Measurements from ENCODE around the gene MAGI1. TPM values are rescaled to one million over a fixed set of nuclear protein-coding genes. Genes with fewer than 3 reads are reported as not detected.

The MAGI1 gene
- total and polyA plus RNA-seq, 5 donors, result 15.8 to 38.3 (median 32.8) TPM

GRCh38 chr3:66038384-66038725, 363 bp downstream of the MAGI1 start:
- H3K27me3 ChIP-seq (ENCODE audit: control insufficient read depth, insufficient read depth), result no peaks in the 10 kb centered on the region
- H3K4me1 ChIP-seq (ENCODE audit: control insufficient read depth, insufficient read depth, low read length), result peaks cover 4% of the 10 kb centered on the region
- WGBS, result under 1% methylated on average over 25 of the region's 25 CpGs
- ATAC-seq, result peak; percentile 39 to 44
- peak overlapping the region; percentile 79 for H3K4me3 ChIP-seq (ENCODE audit: low read length)
- H3K9me3 ChIP-seq (ENCODE audit: control insufficient read depth, low read length), result no peaks in the 10 kb centered on the region
- intact Hi-C loops (cut with DNase I), result loop anchor here in 3 of 4 donors (5.0 to 10.0 kb wide), 8 partner anchors 74 to 254 kb away; no protein-coding TSS in a partner anchor
- H3K27ac ChIP-seq (ENCODE audit: low read length), result peak overlapping the region; percentile 92
- DNase-seq, result no peak

DNA sequence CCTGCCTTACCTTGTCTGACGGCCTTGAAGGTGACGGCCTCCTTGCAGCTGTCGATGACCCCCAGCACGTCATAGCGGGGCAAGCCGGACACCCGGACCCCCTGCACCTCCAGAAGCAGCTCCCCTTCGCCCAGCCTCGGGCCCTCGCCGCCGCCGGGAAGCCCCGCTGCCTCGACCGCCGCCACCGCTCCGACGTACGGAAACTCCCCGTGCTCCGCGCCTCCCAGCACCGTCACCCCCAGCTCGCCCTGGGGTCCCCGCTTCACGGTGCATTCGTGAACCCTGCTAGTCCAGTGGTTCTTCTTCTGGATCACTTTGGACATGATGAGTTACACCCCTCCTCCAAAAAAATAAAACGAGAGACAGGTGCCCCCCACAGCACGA, 740 bp downstream of the MAGI1 start:
- DNase-seq, result peak; percentile 30 to 72 (median 61)
- no peaks in the 10 kb centered on the region for H3K9me3 ChIP-seq (ENCODE audit: control insufficient read depth, low read length)
- under 1% methylated on average over 31 of the region's 31 CpGs for WGBS
- peak overlapping the region; percentile 92 for H3K27ac ChIP-seq (ENCODE audit: low read length)
- H3K4me3 ChIP-seq (ENCODE audit: low read length), result peak overlapping the region; percentile 79
- no peaks in the 10 kb centered on the region for H3K27me3 ChIP-seq (ENCODE audit: control insufficient read depth, insufficient read depth)
- peak; percentile 2 to 7 for ATAC-seq
- intact Hi-C loops (cut with DNase I), result loop anchor here in 3 of 4 donors (5.0 to 10.0 kb wide), 8 partner anchors 73 to 253 kb away; no protein-coding TSS in a partner anchor
- H3K4me1 ChIP-seq (ENCODE audit: control insufficient read depth, insufficient read depth, low read length), result peaks cover 8% of the 10 kb centered on the region

GRCh38 chr3:66037330-66037985, 1.3 kb downstream of the MAGI1 start:
- peak overlapping the region; percentile 79 for H3K4me3 ChIP-seq (ENCODE audit: low read length)
- H3K9me3 ChIP-seq (ENCODE audit: control insufficient read depth, low read length), result no peaks in the 10 kb centered on the region
- H3K4me1 ChIP-seq (ENCODE audit: control insufficient read depth, insufficient read depth, low read length), result peaks cover 10% of the 10 kb centered on the region
- peak; percentile 37 to 43 for ATAC-seq
- peak overlapping the region; percentile 92 for H3K27ac ChIP-seq (ENCODE audit: low read length)
- intact Hi-C loops (cut with DNase I), result loop anchor here in 3 of 4 donors (5.0 to 10.0 kb wide), 8 partner anchors 73 to 253 kb away; no protein-coding TSS in a partner anchor
- DNase-seq, result peak; percentile 58 to 74 (median 68)
- H3K27me3 ChIP-seq (ENCODE audit: control insufficient read depth, insufficient read depth), result no peaks in the 10 kb centered on the region
- 2% methylated on average over 33 of the region's 33 CpGs for WGBS

DNA sequence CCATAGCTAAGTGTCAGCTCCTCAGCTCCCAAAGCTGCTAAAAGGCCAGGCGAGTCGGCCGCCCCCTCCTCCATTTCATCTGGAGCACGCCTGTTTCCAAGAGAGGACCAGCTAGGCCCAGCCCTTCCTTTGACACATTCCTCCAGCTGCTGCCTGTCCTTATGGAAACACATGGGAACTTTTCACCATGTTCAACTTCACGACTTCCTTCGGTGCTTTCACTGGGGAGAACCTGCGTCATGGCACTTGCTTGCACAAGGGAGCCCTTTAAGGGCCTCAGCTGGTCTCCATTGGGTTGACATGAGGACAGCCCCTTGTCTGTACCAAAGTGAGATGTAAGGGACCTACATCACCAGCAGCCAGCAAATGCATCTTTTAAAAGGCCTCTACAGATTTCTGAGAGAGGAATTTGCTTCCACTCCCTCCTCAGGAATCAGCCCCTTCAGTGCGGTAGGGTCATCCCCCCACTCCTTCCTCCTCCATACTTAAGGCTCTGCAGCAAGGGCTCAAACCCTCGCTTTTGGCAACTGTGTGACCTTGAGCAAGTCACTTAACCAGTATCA, 2.1 kb downstream of the MAGI1 start:
- DNase-seq (peak in 1 of 3 donors; percentile 21), ATAC-seq (no peak)
- H3K4me1 ChIP-seq (ENCODE audit: control insufficient read depth, insufficient read depth, low read length), result peaks cover 10% of the 10 kb centered on the region
- H3K9me3 ChIP-seq (ENCODE audit: control insufficient read depth, low read length), result no peaks in the 10 kb centered on the region
- 41% methylated on average over 9 of the region's 9 CpGs for WGBS
- H3K27me3 ChIP-seq (ENCODE audit: control insufficient read depth, insufficient read depth), result no peaks in the 10 kb centered on the region
- peak overlapping the region; percentile 79 for H3K4me3 ChIP-seq (ENCODE audit: low read length)
- H3K27ac ChIP-seq (ENCODE audit: low read length), result peak overlapping the region; percentile 92
- intact Hi-C loops (cut with DNase I), result loop anchor here in 3 of 4 donors (5.0 to 10.0 kb wide), 8 partner anchors 72 to 252 kb away; no protein-coding TSS in a partner anchor

DNA sequence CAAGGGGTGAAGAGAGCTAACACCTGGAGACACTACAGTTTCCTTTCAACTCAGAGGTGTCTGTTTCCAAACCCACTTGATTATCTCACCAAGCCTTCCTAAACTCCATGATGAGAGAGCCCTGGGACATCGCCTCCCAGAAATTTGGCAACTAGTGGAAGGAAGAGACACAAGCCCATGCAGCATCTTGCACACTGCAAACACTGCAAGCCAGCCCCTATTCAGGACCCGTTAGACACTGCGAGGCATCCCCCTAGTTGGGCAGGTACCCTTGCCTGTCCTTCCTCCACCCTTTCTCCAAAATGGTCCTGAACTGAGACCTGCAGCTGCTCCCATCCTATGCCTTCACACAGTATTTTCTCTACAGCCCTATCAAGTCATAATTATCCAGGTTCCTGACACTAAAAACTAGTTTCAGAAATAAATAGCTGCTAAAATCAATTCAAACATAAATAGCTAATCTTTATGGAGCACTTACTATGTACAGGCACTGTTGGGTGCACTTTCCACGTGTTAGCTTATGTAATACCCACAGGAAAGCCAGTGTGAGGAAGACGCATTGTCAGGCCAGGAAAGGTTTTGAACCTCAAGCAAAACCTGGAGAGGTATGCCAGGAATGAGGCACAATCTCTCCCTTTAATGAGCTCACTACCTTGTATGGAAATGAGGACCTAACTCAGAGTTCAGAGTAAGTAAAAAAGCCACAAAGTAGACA, 2.8 kb downstream of the MAGI1 start:
- ATAC-seq, result no peak
- H3K4me1 ChIP-seq (ENCODE audit: control insufficient read depth, insufficient read depth, low read length), result peaks cover 10% of the 10 kb centered on the region
- H3K27ac ChIP-seq (ENCODE audit: low read length), result peak overlapping the region; percentile 92
- WGBS, result 37% methylated on average over 5 of the region's 5 CpGs
- DNase-seq, result no peak
- H3K4me3 ChIP-seq (ENCODE audit: low read length), result peak overlapping the region; percentile 79
- no peaks in the 10 kb centered on the region for H3K27me3 ChIP-seq (ENCODE audit: control insufficient read depth, insufficient read depth)
- no peaks in the 10 kb centered on the region for H3K9me3 ChIP-seq (ENCODE audit: control insufficient read depth, low read length)
- intact Hi-C loops (cut with DNase I), result loop anchor here in 3 of 4 donors (5.0 to 10.0 kb wide), 8 partner anchors 71 to 251 kb away; no protein-coding TSS in a partner anchor

- Histone ChIP-seq H3K27ac (ENCODE audit: low read length) (no peak overlapping the region), H3K4me1 (ENCODE audit: control insufficient read depth, insufficient read depth, low read length) (peaks cover 19% of the 10 kb centered on the region), H3K4me3 (ENCODE audit: low read length) (no peak overlapping the region), H3K27me3 (ENCODE audit: control insufficient read depth, insufficient read depth) (no peaks in the 10 kb centered on the region), H3K9me3 (ENCODE audit: control insufficient read depth, low read length) (no peaks in the 10 kb centered on the region)
- ATAC-seq (no peak), DNase-seq (no peak)
- 80% methylated on average over 3 of the region's 3 CpGs for WGBS
- intact Hi-C loops (cut with DNase I), result loop anchor here in 3 of 4 donors (10.0 kb wide), 6 partner anchors 69 to 249 kb away; no protein-coding TSS in a partner anchor
Measured at GRCh38 chr3:66033241-66034138, 5.2 kb downstream of the MAGI1 start.

DNA sequence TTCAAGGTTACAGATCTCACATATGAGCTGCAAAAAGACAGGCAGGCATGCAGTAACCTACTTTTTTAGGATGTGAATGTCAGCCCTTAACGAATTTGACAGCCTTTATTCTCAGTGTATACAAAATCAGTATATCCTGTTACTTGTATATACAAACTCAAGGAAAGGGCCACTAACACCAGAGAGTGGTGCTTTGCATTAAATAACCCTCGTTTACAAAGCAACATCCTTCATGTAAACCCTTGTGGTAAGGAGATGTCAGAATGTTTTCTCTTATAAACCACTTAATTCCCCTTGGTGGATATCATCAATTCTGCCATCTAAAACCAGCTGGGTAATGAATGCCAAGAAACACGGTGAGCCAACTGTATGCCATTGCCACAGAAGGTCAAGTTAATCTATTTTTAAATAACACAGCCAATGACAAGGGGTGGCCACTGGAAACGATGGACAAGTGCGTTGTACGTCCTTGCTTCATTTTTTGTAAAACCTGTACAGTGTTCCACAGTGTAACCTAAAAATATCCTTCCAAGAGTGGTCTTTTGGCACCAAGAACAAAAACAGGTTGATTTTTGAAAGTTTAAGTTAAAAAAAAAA, 7.5 kb downstream of the MAGI1 start:
- ATAC-seq, result peak in 1 of 2 donors; percentile 35
- intact Hi-C loops (cut with DNase I), result loop anchor here in 3 of 4 donors (10.0 kb wide), 6 partner anchors 66 to 246 kb away; no protein-coding TSS in a partner anchor

GRCh38 chr3:66029443-66029842, 9.3 kb downstream of the MAGI1 start:
- no peak for DNase-seq
- peaks cover 18% of the 10 kb centered on the region for H3K4me1 ChIP-seq (ENCODE audit: control insufficient read depth, insufficient read depth, low read length)
- ATAC-seq, result no peak
- no peak overlapping the region for H3K4me3 ChIP-seq (ENCODE audit: low read length)
- no peaks in the 10 kb centered on the region for H3K27me3 ChIP-seq (ENCODE audit: control insufficient read depth, insufficient read depth)
- H3K27ac ChIP-seq (ENCODE audit: low read length), result no peak overlapping the region
- intact Hi-C loops (cut with DNase I), result no loop called here
- H3K9me3 ChIP-seq (ENCODE audit: control insufficient read depth, low read length), result no peaks in the 10 kb centered on the region

More for the DNA sequence above, 7.5 kb downstream of the MAGI1 start:
- peaks cover 20% of the 10 kb centered on the region for H3K4me1 ChIP-seq (ENCODE audit: control insufficient read depth, insufficient read depth, low read length)
- no peak overlapping the region for H3K4me3 ChIP-seq (ENCODE audit: low read length)
- DNase-seq, result no peak
- H3K27ac ChIP-seq (ENCODE audit: low read length), result peak overlapping the region; percentile 42
- H3K27me3 ChIP-seq (ENCODE audit: control insufficient read depth, insufficient read depth), result no peaks in the 10 kb centered on the region
- WGBS, result 60% methylated on average over 6 of the region's 6 CpGs
- no peaks in the 10 kb centered on the region for H3K9me3 ChIP-seq (ENCODE audit: control insufficient read depth, low read length)

GRCh38 chr3:66029014-66029413, 9.7 kb downstream of the MAGI1 start:
- no peaks in the 10 kb centered on the region for H3K9me3 ChIP-seq (ENCODE audit: control insufficient read depth, low read length)
- intact Hi-C loops (cut with DNase I), result no loop called here
- ATAC-seq (no peak), DNase-seq (no peak)
- H3K4me1 ChIP-seq (ENCODE audit: control insufficient read depth, insufficient read depth, low read length), result peaks cover 18% of the 10 kb centered on the region
- H3K27me3 ChIP-seq (ENCODE audit: control insufficient read depth, insufficient read depth), result no peaks in the 10 kb centered on the region
- 74% methylated on average over 5 of the region's 5 CpGs for WGBS
- H3K27ac ChIP-seq (ENCODE audit: low read length), result no peak overlapping the region
- no peak overlapping the region for H3K4me3 ChIP-seq (ENCODE audit: low read length)

- DNase-seq, result no peak
- H3K4me3 ChIP-seq (ENCODE audit: low read length), result no peak overlapping the region
- H3K27ac ChIP-seq (ENCODE audit: low read length), result no peak overlapping the region
- no peaks in the 10 kb centered on the region for H3K27me3 ChIP-seq (ENCODE audit: control insufficient read depth, insufficient read depth)
- intact Hi-C loops (cut with DNase I), result no loop called here
- H3K9me3 ChIP-seq (ENCODE audit: control insufficient read depth, low read length), result no peaks in the 10 kb centered on the region
- H3K4me1 ChIP-seq (ENCODE audit: control insufficient read depth, insufficient read depth, low read length), result peaks cover 18% of the 10 kb centered on the region
- ATAC-seq, result no peak
- WGBS, result 84% methylated on average over 12 of the region's 12 CpGs
Measured at GRCh38 chr3:66028457-66028856, 10.3 kb downstream of the MAGI1 start.

All from right cardiac atrium (tissue), 5 donors.